Loucy (cell line): ENCODE results near the gene MORC3.
"Not testable (repeated sequence)": the region's sequence is repeated elsewhere in the genome, so short reads cannot be mapped to it uniquely, and the experiment has no call there.

Experiments
- H2AFZ ChIP-seq: fragments of 200-600 bp; sonication (generic); 2 replicates; pipeline ENCODE4 v1.6.0; 2016; ENCODE audit warnings: antibody characterized with exemption, mild to moderate bottlenecking, low read length, moderate library complexity
- H3F3A ChIP-seq: fragments of 200-600 bp; 2 replicates; pipeline ENCODE4 v1.6.0; 2016; ENCODE audit warnings: antibody characterized with exemption, low read depth, mild to moderate bottlenecking
- H3K27me3 ChIP-seq: fragments of 200-600 bp; sonication (generic); 2 replicates; pipeline ENCODE4 v1.6.1; 2014; ENCODE audit warnings: low read length, mild to moderate bottlenecking; ENCODE audit not compliant: insufficient read depth, poor library complexity, severe bottlenecking
- H3K36me3 ChIP-seq: fragments of 200-600 bp; sonication (generic); 2 replicates; pipeline ENCODE4 v1.6.1; 2016; ENCODE audit warnings: low read length; ENCODE audit not compliant: insufficient read depth
- H3K4me1 ChIP-seq: fragments of 200-600 bp; sonication (generic); 2 replicates; pipeline ENCODE4 v1.5.1; 2014; ENCODE audit warnings: low read length, mild to moderate bottlenecking; ENCODE audit not compliant: insufficient read depth, poor library complexity, severe bottlenecking
- H3K4me2 ChIP-seq: fragments of 200-600 bp; sonication (generic); 2 replicates; pipeline ENCODE4 v1.6.0; 2014; ENCODE audit warnings: antibody characterized with exemption, low read length, low read depth, mild to moderate bottlenecking; ENCODE audit not compliant: poor library complexity, severe bottlenecking
- H3K4me3 ChIP-seq: fragments of 200-600 bp; sonication (generic); 2 replicates; pipeline ENCODE4 v1.5.1; 2014; ENCODE audit warnings: low read length, mild to moderate bottlenecking, mixed read lengths; ENCODE audit not compliant: poor library complexity, severe bottlenecking
- H3K79me2 ChIP-seq: fragments of 200-600 bp; sonication (generic); 2 replicates; pipeline ENCODE4 v1.6.1; 2014; ENCODE audit warnings: low read length; ENCODE audit not compliant: insufficient read depth
- H3K9ac ChIP-seq: fragments of 200-600 bp; sonication (generic); 2 replicates; pipeline ENCODE4 v1.6.0; 2014; ENCODE audit warnings: mild to moderate bottlenecking, low read depth, low read length, moderate library complexity; ENCODE audit not compliant: poor library complexity, severe bottlenecking
- H3K9me2 ChIP-seq: fragments of 200-600 bp; sonication (generic); replicated peaks from 2 replicates; pipeline ENCODE4 v1.6.1; 2016; ENCODE audit warnings: low read depth, low read length, mixed read lengths
- H3K9me3 ChIP-seq: fragments of 200-600 bp; sonication (generic); 2 replicates; pipeline ENCODE4 v1.6.1; 2014; ENCODE audit warnings: mild to moderate bottlenecking, antibody characterized with exemption, low read length, low read depth; ENCODE audit not compliant: insufficient read depth
- H4K20me1 ChIP-seq: fragments of 200-600 bp; sonication (generic); 2 replicates; pipeline ENCODE4 v1.6.0; 2014; ENCODE audit warnings: antibody characterized with exemption, low read length, mild to moderate bottlenecking; ENCODE audit not compliant: insufficient read depth, poor library complexity, severe bottlenecking
- CTCF ChIP-seq: fragments of 200-600 bp; sonication (generic); conservative IDR thresholded peaks from 2 replicates; pipeline ENCODE4 v1.5.1; 2014; ENCODE audit warnings: mild to moderate bottlenecking, antibody characterized with exemption, low read length
- EZH2phosphoT487 ChIP-seq: fragments of 200-600 bp; IDR thresholded peaks from 2 replicates; pipeline ENCODE4 v1.6.1; 2018; ENCODE audit warnings: antibody characterized with exemption, mild to moderate bottlenecking, moderate library complexity, borderline replicate concordance

The MORC3 gene

GRCh38 chr21:36282568-36283230 lies 37.3 kb upstream of the MORC3 start:
- H4K20me1 ChIP-seq: no peaks in the 10 kb centered on the region
- no peaks in the 10 kb centered on the region for H3K9me2 ChIP-seq
- H3F3A ChIP-seq: no peaks in the 10 kb centered on the region
- H3K36me3 ChIP-seq: peaks cover 4% of the 10 kb centered on the region; the same call in 1 of the 2 replicates
- no peaks in the 10 kb centered on the region for H3K9me3 ChIP-seq
- H3K9ac ChIP-seq: no peak overlapping the region
- no peak overlapping the region for H2AFZ ChIP-seq
- no peaks in the 10 kb centered on the region for H3K27me3 ChIP-seq
- no peak overlapping the region for H3K4me3 ChIP-seq
- TF ChIP-seq EZH2phosphoT487: no peak
- no peak for TF ChIP-seq CTCF
- no peak overlapping the region for H3K4me2 ChIP-seq
- H3K4me1 ChIP-seq: no peaks in the 10 kb centered on the region
- H3K79me2 ChIP-seq: no peaks in the 10 kb centered on the region

GRCh38 chr21:36283231-36283622 lies 36.8 kb upstream of the MORC3 start:
- not testable (repeated sequence) for H3K4me1 ChIP-seq, H3K27me3 ChIP-seq, H3K9me2 ChIP-seq, H3K4me2 ChIP-seq, H3F3A ChIP-seq, H3K9me3 ChIP-seq, H3K4me3 ChIP-seq, H3K36me3 ChIP-seq, H4K20me1 ChIP-seq, H3K9ac ChIP-seq, H2AFZ ChIP-seq, H3K79me2 ChIP-seq

GRCh38 chr21:36288651-36289243 lies 31.2 kb upstream of the MORC3 start:
- H3K4me1 ChIP-seq: no peaks in the 10 kb centered on the region
- H3K36me3 ChIP-seq: peaks cover 12% of the 10 kb centered on the region; the same call in 1 of the 2 replicates
- no peaks in the 10 kb centered on the region for H4K20me1 ChIP-seq
- H2AFZ ChIP-seq: no peak overlapping the region
- no peak overlapping the region for H3K9ac ChIP-seq
- no peaks in the 10 kb centered on the region for H3F3A ChIP-seq
- no peaks in the 10 kb centered on the region for H3K79me2 ChIP-seq
- TF ChIP-seq CTCF (no peak), EZH2phosphoT487 (no peak)
- no peaks in the 10 kb centered on the region for H3K9me2 ChIP-seq
- no peak overlapping the region for H3K4me3 ChIP-seq
- H3K27me3 ChIP-seq: no peaks in the 10 kb centered on the region
- H3K4me2 ChIP-seq: no peak overlapping the region
- no peaks in the 10 kb centered on the region for H3K9me3 ChIP-seq

- no peak overlapping the region for H3K4me2 ChIP-seq
- no peaks in the 10 kb centered on the region for H3K27me3 ChIP-seq
- TF ChIP-seq CTCF: no peak
- no peak for TF ChIP-seq EZH2phosphoT487
- H3K9ac ChIP-seq: no peak overlapping the region
- H3K4me3 ChIP-seq: no peak overlapping the region
- H3K4me1 ChIP-seq: no peaks in the 10 kb centered on the region
- no peak overlapping the region for H2AFZ ChIP-seq
- no peaks in the 10 kb centered on the region for H3F3A ChIP-seq
- H3K36me3 ChIP-seq: peaks cover 12% of the 10 kb centered on the region; the same call in 1 of the 2 replicates
- H4K20me1 ChIP-seq: no peaks in the 10 kb centered on the region
- no peaks in the 10 kb centered on the region for H3K79me2 ChIP-seq
- no peaks in the 10 kb centered on the region for H3K9me3 ChIP-seq
- H3K9me2 ChIP-seq: no peaks in the 10 kb centered on the region
These were observed 28.5 kb upstream of the MORC3 start for GRCh38 chr21:36291509-36291908.
